ENCODE results near the gene ZNF232.

- TF ChIP-seq CTCF (IDR thresholded peaks at IDR 0.05) (no peak), EP300 (IDR thresholded peaks at IDR 0.05; ENCODE audit: borderline replicate concordance in 1 of 2, low read depth in 1 of 2, low read length in 1 of 2) (no peak), FOXJ3 (CRISPR knock-in tag; IDR thresholded peaks at IDR 0.05) (no peak), MXI1 (IDR thresholded peaks at IDR 0.05; ENCODE audit: low read depth, low read length) (no peak), ZBTB33 (IDR thresholded peaks at IDR 0.05; ENCODE audit: borderline replicate concordance, low read depth) (no peak), RAD21 (IDR thresholded peaks at IDR 0.05; ENCODE audit: low read length) (no peak), RXRA (IDR thresholded peaks at IDR 0.05; ENCODE audit: borderline replicate concordance, low read depth) (no peak), TAF1 (IDR thresholded peaks at IDR 0.05; ENCODE audit: borderline replicate concordance, low read depth, low read length) (no peak), RCOR1 (IDR thresholded peaks at IDR 0.05; ENCODE audit: low read length) (no peak), EZH2phosphoT487 (IDR thresholded peaks at IDR 0.05; ENCODE audit: borderline replicate concordance, low read depth) (no peak), RFX5 (IDR thresholded peaks at IDR 0.05; ENCODE audit: low read length) (no peak), POLR2AphosphoS5 (IDR thresholded peaks at IDR 0.05; ENCODE audit: low read depth, low read length) (no peak), GABPA (IDR thresholded peaks at IDR 0.05; ENCODE audit: low read depth) (no peak)
These were observed 17.3 kb upstream of the ZNF232 start for GRCh38 chr17:5128905-5129535.
